ENCODE measurements around the gene PABPN1. TPM values are rescaled to one million over a fixed set of nuclear protein-coding genes. Genes with fewer than 3 reads are reported as not detected.
"Not testable (repeated sequence)": the region's sequence is repeated elsewhere in the genome, so short reads cannot be mapped to it uniquely, and the experiment has no call there.

Gene PABPN1
- total RNA-seq, 1 experiment from 2014 or later, result 63.4 TPM

DNA sequence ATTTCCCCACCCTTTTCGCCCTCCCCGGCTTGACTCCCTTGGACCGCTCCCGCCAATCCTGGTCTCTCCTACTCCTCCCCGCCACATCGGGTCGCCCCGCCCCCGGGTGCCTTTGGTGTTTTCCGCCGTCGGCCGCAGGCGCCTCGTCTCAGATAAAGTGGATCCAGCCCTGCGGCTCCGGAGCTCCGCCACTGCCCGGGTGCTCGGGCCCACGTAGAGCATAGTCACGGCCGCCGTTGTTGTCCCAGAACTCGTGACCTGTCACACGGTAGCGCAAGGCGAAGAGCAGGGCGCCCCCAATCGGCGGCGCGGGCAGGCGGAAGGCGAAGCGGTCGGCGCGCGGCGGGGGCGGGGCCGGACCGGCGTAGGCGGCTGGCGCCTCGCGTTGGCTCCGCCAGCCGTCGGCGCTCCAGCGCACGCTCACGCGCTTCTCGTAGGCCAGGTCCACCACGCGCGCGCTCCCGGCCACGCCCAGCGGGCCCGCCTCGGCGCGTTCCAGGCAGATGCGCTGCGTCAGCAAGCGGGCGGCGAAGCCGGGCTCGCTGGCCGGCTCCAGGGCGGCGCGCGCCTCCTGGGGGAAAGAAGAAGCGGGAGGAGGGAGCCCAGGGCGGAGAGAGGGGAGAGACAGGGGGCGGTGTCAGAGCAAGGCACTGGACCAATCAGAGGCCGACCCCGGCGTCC is 19.8 kb upstream of the PABPN1 start:
- peak; percentile 94 for DNase-seq (ENCODE audit: low spot score)

GRCh38 chr14:23301969-23302289 is 19.3 kb upstream of the PABPN1 start:
- no peak for DNase-seq (ENCODE audit: low spot score)

DNA sequence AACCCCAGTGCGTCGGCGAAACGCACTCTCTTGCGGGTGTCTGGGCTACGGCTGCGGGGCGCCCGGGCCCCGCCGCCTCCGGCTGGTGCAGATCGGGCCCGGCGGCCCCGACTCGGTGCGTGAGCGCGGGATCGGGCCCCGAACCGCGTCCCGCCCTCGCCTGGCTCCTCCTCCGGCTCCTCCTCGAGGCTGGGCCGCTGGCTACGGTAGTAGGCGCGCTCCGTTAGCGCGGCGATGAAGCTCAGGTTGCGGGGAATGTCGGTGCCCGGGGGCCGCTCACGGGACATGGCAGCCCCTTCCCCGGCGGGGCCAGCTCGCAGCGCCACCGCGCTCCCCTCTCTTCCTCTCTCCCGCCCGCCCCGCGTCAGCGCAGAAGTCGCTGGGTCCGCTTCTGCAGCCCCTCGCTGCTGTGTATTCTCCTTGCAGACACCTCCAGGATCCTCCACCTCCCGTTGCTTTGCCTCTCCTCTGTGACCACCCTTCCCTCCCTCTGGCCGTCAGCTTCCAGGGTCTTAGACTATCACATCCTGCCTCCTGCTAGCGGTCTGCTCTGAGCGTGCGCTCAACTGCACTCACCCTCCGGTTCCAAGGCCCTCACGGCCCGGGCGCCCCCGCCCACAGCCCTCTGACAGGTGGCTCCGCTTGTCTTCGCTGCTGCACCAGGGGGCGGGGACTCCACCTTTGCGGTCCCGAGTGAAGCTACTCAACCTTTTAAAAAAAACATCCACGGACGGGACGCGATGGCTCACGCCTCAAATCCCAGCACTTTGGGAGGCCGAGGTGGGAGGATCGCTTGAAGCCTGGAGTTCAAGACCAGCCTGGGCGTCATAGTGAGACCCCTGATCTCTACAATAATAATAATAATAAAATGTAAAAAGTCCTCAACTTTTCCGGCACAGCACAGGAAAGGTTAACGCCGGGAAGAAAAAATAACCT is 18.7 kb upstream of the PABPN1 start, which contains the start of gene PPP1R3E:
Gene PPP1R3E, minus strand, starts transcription at position 570 of the 936 bp plus-strand sequence. Its CDS starts 283 bp downstream, at position 287.
- peak; percentile 45 for DNase-seq (ENCODE audit: low spot score)

DNA sequence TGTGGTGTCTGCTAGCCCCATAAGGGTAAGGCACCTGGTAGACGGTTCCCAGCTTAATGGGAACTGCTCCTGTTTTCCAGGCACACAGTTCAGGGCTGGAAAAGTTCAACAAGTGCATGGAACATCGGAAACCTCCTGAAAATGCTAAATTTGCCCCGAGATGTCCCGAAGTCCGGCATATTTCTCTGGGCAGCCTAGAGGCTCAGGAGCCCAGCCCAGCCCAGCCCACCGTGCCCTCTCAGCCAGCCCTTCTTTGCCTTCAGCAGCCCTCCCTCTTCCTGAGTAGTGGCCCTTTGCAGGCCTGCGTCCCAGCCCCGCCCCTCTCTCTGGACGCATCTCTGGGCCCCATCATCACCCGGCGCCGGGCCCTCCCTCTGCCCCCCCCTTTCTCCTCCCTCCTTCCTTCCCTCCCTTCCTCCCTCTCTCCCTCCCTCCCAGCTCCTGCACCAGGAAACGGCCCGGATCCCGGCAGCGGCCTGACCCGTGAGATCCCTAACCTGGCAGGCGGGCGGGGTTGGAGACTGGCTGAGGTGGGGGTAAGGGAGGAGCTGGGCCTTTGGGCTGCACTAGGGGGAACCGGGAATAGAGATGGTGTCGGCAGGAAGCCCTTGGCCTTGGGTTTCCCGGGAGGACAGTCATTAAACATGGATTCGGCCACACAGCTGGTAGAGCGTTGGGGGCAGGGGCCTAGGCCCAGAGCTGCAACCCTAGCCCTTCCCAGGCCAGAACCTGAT is 14.7 kb upstream of the PABPN1 start, which contains the start of gene BCL2L2:
Gene BCL2L2, plus strand, starts transcription at position 422 of the 734 bp plus-strand sequence. CDS start 935 bp downstream, outside the sequence.
- peak; percentile 86 for DNase-seq (ENCODE audit: low spot score)

DNA sequence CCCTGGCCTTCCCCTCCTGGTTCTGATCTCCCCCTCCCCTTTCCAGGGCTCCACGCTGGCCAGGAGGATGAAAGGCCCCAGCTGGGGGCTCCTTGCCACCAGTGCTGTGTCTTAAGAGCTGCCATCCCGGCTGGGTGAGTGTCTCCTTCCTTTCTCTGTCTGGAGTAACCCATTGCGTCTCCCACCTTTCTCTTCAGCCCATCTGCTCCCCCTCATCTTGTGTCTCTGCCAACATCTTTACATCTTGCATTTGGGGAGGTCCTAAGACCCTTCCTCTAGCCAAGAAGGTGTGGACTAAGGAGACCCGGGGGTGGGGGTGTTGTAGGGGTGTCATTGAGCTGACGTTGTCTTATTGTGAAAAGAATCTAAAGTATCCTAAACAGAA is 14.1 kb upstream of the PABPN1 start:
- no peak for DNase-seq (ENCODE audit: low spot score)

- no peak for DNase-seq (ENCODE audit: low spot score)
Observed at GRCh38 chr14:23307687-23308644, 13.3 kb upstream of the PABPN1 start.

DNA sequence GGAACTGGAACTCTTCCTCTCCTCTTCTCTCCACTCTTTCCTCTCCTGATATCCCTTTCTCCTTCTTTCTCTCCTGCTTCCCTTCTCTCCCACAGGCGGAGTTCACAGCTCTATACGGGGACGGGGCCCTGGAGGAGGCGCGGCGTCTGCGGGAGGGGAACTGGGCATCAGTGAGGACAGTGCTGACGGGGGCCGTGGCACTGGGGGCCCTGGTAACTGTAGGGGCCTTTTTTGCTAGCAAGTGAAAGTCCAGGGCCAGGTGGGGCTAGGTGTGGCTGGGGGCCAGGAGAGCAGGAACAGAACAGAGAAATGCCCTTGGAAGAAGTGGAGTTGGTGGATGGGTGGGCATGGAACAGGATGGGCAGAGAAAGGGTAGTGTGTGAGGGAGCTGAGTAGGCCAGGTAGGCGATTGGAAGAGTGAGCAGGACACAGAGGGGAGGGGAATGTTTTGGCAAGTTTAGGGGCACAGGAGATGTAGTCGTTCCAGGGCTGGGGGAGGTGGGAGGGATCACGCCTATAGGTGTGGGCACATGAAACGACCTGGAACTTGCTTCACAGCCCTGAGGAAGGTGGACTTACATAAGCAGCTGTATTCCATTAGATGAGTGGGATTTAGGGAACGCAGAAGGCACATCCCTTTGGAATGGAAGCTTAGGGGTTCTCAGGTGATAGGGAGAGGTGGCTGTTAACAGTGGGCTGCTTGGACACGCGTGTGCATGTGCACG is 12.4 kb upstream of the PABPN1 start:
- DNase-seq (ENCODE audit: low spot score), result no peak

DNA sequence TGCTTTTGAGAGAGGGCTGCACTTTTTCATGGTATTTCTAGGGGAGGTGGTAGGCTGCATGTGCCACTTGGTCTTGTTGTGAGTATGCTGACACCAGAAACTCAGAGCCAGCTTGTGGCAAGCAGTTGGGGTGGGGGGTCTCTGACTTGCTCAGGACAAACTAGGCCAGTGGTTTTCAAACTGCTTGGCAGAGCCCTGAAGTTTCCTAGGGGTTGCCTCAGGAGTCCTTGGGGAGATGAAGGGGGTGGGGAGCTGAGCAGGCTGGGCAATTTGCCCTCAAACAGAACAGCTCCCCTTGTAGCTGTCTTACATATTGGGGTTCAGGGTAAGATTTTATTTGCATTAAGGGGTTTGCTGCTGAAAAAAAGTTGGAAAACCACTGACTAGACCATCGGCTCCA is 10.7 kb upstream of the PABPN1 start:
- no peak for DNase-seq (ENCODE audit: low spot score)

GRCh38 chr14:23316300-23316699 is 5.0 kb upstream of the PABPN1 start:
- no peak for DNase-seq (ENCODE audit: low spot score)

GRCh38 chr14:23319746-23320583 is 1.3 kb upstream of the PABPN1 start:
- no peak for DNase-seq (ENCODE audit: low spot score)

GRCh38 chr14:23321572-23322547 is 603 bp downstream of the PABPN1 start:
- peak; percentile 40 for DNase-seq (ENCODE audit: low spot score)

DNA sequence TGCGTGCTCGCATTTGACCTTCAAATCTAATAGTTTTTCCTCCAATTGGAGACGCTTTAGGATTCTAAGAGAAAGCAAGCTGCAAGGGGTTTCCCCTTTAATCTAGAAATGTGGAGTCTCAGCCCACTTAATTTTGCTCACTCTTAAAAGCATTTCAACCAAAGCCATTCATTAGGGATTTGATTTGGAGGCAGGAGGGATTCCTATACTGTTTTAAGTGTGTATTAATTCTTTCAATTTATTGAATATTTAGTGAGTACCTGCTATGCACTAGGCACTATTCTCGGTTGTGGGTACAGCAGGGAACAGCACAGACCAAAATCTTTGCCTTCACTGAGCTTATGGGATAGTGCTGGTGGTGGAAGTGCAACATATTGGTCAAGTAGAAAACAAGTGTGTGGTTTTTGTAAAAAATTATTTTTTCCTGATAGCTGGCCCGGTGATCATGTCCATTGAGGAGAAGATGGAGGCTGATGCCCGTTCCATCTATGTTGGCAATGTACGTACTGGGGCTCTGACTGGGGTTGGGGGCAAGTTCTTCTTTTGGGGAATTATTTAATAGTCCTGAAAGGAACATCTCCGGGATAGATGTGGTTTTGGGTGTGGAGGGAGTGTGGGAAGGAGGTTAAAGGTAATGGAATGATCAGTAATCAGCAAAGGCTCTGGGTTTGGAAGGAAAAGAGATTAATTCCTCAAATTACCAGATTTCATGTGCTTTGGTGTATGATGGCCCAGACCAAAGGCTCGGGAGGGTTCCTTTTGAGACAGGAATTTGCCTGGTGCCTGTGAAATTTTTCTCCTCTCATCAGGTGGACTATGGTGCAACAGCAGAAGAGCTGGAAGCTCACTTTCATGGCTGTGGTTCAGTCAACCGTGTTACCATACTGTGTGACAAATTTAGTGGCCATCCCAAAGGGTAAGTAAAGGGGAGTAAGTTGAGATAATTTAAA is 1.6 kb downstream of the PABPN1 start:
- DNase-seq (ENCODE audit: low spot score), result no peak

GRCh38 chr14:23323838-23324454 is 2.7 kb downstream of the PABPN1 start:
- DNase-seq (ENCODE audit: low spot score), result no peak

GRCh38 chr14:23324455-23324846 is 3.2 kb downstream of the PABPN1 start:
- DNase-seq (ENCODE audit: low spot score), result no peak

GRCh38 chr14:23324993-23325392 is 3.7 kb downstream of the PABPN1 start:
- DNase-seq (ENCODE audit: low spot score), result no peak

GRCh38 chr14:23325746-23326145 is 4.5 kb downstream of the PABPN1 start:
- DNase-seq (ENCODE audit: low spot score), result not testable (repeated sequence)

Measured in HT-29 (cell line).